T-helper 2 cell treated with Interferon-gamma antibody and Interleukin-4, amounts not matched to agents 5 μg/mL and 100 μg/mL, for 36 hours (primary cell): ENCODE results near the gene POC1A.

Source experiments
- DNase-seq: peaks from one replicate; pipeline ENCODE4 v3.0.0; 2021; ENCODE audit warnings: low spot score
- H3K27ac Mint-ChIP-seq: one replicate; pipeline ENCODE4 v1.8.0; 2021; ENCODE audit warnings: mild to moderate bottlenecking, mixed read lengths
- H3K27me3 Mint-ChIP-seq: one replicate; pipeline ENCODE4 v1.8.0; 2021; ENCODE audit warnings: low read depth, mixed read lengths
- H3K36me3 Mint-ChIP-seq: one replicate; pipeline ENCODE4 v1.8.0; 2021; ENCODE audit warnings: low read depth, mixed read lengths
- H3K4me1 Mint-ChIP-seq: one replicate; pipeline ENCODE4 v1.8.0; 2021; ENCODE audit warnings: low read depth, mixed read lengths
- H3K4me3 Mint-ChIP-seq: one replicate; pipeline ENCODE4 v1.8.0; 2022; ENCODE audit warnings: mild to moderate bottlenecking, moderate library complexity, mixed read lengths
- H3K9me3 Mint-ChIP-seq: one replicate; pipeline ENCODE4 v1.8.0; 2021; ENCODE audit warnings: mixed read lengths

The POC1A gene

GRCh38 chr3:52090131-52090932, 63.9 kb downstream of the POC1A start:
- Mint-ChIP-seq H3K27me3 (no peaks in the 10 kb centered on the region), H3K4me1 (peaks cover 23% of the 10 kb centered on the region), H3K36me3 (peaks cover 3% of the 10 kb centered on the region), H3K9me3 (no peaks in the 10 kb centered on the region), H3K27ac (no peak overlapping the region), H3K4me3 (no peak overlapping the region)
- no peak for DNase-seq

DNA sequence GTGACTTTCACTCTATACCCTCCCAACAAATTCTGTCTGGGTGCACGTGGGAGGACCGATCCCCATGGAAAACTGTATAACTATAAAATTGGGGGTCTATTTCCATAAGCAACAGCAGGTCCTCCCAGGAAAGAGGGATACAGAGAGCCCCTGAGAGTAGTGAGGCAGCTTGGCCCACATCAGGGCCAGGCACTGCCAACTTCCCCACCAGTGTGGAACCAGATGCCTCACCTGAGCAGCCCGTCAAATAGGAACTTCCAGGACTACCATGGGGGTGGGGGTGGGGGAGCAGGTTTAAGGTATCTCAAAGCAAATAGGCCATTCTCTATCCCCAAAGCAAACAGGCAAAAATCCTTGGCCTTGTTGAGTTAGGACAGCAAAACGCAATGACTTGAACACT, 64.5 kb downstream of the POC1A start:
- H3K27me3 Mint-ChIP-seq: no peaks in the 10 kb centered on the region
- H3K27ac Mint-ChIP-seq: no peak overlapping the region
- no peaks in the 10 kb centered on the region for H3K9me3 Mint-ChIP-seq
- no peak for DNase-seq
- peaks cover 23% of the 10 kb centered on the region for H3K4me1 Mint-ChIP-seq
- peaks cover 3% of the 10 kb centered on the region for H3K36me3 Mint-ChIP-seq
- no peak overlapping the region for H3K4me3 Mint-ChIP-seq

GRCh38 chr3:52088445-52089367, 65.5 kb downstream of the POC1A start:
- Mint-ChIP-seq H3K27ac (peak overlapping the region; percentile 57), H3K9me3 (no peaks in the 10 kb centered on the region), H3K4me3 (no peak overlapping the region), H3K27me3 (no peaks in the 10 kb centered on the region), H3K4me1 (peaks cover 23% of the 10 kb centered on the region), H3K36me3 (peaks cover 3% of the 10 kb centered on the region)
- DNase-seq: no peak

DNA sequence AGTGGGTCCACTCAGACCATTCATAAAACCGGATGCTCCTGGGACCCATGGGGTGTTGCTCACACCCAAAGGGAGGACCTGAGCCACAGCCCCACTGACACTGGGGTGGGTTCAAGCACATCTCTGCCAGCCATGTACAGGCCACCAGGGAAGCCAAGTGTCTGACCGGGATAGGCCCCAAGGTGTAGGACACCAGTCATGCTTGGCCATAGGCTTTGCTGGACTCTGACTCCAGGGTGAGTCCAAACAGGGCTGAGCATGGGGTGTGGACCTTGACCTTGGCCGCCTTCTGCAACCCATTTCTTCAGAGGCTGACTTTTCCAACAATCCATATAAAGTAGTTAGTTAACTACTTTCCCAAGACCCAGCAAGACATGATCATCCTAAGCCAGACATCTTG, 66.5 kb downstream of the POC1A start:
- Mint-ChIP-seq H3K27me3 (no peaks in the 10 kb centered on the region), H3K36me3 (peaks cover 3% of the 10 kb centered on the region), H3K4me1 (peaks cover 23% of the 10 kb centered on the region), H3K4me3 (peak overlapping the region; percentile 26), H3K27ac (peak overlapping the region; percentile 77), H3K9me3 (no peaks in the 10 kb centered on the region)
- DNase-seq: no peak

GRCh38 chr3:52086976-52087663, 67.1 kb downstream of the POC1A start:
- Mint-ChIP-seq H3K36me3 (peaks cover 3% of the 10 kb centered on the region), H3K9me3 (no peaks in the 10 kb centered on the region), H3K27me3 (no peaks in the 10 kb centered on the region), H3K27ac (peak overlapping the region; percentile 77), H3K4me3 (peak overlapping the region; percentile 38), H3K4me1 (peaks cover 23% of the 10 kb centered on the region)
- DNase-seq: no peak

GRCh38 chr3:52086461-52086860, 67.8 kb downstream of the POC1A start:
- H3K4me1 Mint-ChIP-seq: peaks cover 23% of the 10 kb centered on the region
- H3K27ac Mint-ChIP-seq: peak overlapping the region; percentile 77
- H3K4me3 Mint-ChIP-seq: no peak overlapping the region
- peaks cover 3% of the 10 kb centered on the region for H3K36me3 Mint-ChIP-seq
- DNase-seq: no peak
- no peaks in the 10 kb centered on the region for H3K27me3 Mint-ChIP-seq
- no peaks in the 10 kb centered on the region for H3K9me3 Mint-ChIP-seq

DNA sequence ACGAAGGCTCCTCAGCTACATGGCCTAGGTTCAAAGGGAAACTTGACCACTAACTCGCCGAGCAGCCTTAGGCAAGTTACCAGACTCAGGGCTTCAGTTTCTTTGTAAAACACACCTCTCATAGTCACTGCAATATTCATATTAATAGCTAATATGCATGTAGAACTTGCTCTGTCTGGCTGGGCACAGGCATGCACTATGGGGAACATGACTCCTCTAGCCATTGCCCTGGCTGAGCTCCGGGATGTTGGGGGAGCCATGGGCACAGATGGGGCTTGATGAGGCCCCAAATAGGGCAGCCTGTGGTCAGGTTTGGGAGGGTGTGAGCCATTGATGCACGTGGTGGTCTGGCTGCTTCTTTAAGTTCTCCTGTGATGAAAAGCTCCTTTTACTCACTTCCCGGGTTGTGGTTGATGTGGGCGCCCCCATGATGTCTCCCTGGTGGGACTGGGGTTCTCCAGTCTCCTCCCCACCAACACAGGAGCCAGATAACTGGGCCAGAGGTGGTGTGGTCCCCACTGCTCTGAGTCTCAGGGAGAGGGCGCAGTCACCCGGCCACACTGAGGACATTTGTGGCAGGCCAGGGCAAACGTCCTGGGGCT, 68.4 kb downstream of the POC1A start:
- peaks cover 3% of the 10 kb centered on the region for H3K36me3 Mint-ChIP-seq
- H3K9me3 Mint-ChIP-seq: no peaks in the 10 kb centered on the region
- no peak overlapping the region for H3K27ac Mint-ChIP-seq
- H3K4me3 Mint-ChIP-seq: no peak overlapping the region
- peaks cover 23% of the 10 kb centered on the region for H3K4me1 Mint-ChIP-seq
- DNase-seq: peak; percentile 18
- no peaks in the 10 kb centered on the region for H3K27me3 Mint-ChIP-seq

GRCh38 chr3:52084954-52085680, 69.1 kb downstream of the POC1A start:
- Mint-ChIP-seq H3K4me1 (peaks cover 23% of the 10 kb centered on the region), H3K9me3 (no peaks in the 10 kb centered on the region), H3K36me3 (peaks cover 3% of the 10 kb centered on the region), H3K27ac (peak overlapping the region; percentile 62), H3K4me3 (no peak overlapping the region), H3K27me3 (no peaks in the 10 kb centered on the region)
- DNase-seq: no peak

- peaks cover 3% of the 10 kb centered on the region for H3K36me3 Mint-ChIP-seq
Measured at GRCh38 chr3:52084216-52084945, 69.8 kb downstream of the POC1A start.

DNA sequence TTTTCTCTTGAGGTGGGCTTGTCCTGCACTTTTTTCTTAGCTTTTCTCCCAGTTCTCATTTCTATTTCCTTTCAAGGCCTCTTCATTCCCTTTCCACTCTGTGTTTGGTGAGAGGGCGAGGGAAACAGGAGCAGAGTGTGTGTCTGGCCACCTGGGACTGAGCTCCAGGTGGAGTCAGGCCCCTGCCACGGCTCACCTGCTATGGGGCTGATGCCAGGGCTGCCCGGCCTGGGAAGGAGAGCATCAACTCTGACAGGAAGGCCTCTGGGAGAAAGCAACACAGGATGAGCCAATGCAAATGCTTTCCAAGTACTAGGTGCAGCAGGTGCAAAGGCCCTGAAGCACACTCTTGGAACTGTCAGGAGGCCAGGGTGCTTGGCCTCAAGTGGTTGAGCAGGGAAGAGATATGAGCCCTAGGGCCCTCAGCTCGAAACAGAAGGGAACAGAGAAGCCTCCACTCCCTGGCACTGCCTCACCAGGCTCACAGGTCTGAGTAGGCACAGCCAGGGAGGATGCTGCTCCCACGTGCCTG, 70.6 kb downstream of the POC1A start:
- Mint-ChIP-seq H3K27ac (peak overlapping the region; percentile 20), H3K36me3 (peaks cover 3% of the 10 kb centered on the region), H3K9me3 (no peaks in the 10 kb centered on the region), H3K27me3 (no peaks in the 10 kb centered on the region), H3K4me3 (no peak overlapping the region), H3K4me1 (peaks cover 23% of the 10 kb centered on the region)
- no peak for DNase-seq

More at GRCh38 chr3:52084216-52084945, 69.8 kb downstream of the POC1A start:
- H3K27ac Mint-ChIP-seq: peak overlapping the region; percentile 62
- no peak overlapping the region for H3K4me3 Mint-ChIP-seq
- H3K4me1 Mint-ChIP-seq: peaks cover 23% of the 10 kb centered on the region
- H3K9me3 Mint-ChIP-seq: no peaks in the 10 kb centered on the region
- H3K27me3 Mint-ChIP-seq: no peaks in the 10 kb centered on the region
- DNase-seq: no peak

DNA sequence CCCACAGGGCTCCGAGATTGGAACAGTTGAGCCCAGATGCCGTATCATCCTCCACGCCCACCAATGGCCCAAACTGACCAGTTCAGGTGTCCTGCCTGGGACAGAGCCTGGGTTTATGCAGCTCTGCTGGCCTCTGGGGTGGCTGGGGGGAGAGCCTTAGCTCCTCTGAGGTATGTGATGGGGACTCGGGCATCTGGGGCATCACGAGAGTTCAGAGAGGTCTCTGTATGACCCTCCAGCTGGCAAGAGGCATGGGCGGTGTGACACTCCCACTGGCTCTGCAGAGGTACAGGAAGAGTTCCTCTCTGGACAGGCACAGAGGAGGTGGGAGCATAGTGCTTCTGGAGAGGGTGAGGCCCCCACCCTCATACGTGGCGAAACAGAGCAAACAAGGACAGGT, 71.3 kb downstream of the POC1A start:
- H3K9me3 Mint-ChIP-seq: no peaks in the 10 kb centered on the region
- H3K4me3 Mint-ChIP-seq: no peak overlapping the region
- no peak for DNase-seq
- H3K4me1 Mint-ChIP-seq: peaks cover 21% of the 10 kb centered on the region
- peaks cover 3% of the 10 kb centered on the region for H3K36me3 Mint-ChIP-seq
- no peaks in the 10 kb centered on the region for H3K27me3 Mint-ChIP-seq
- no peak overlapping the region for H3K27ac Mint-ChIP-seq
